Uterus (tissue), 2 donors: ENCODE measurements around the gene RFX8.

Experiments
- POLR2A ChIP-seq, 2 donors: fragments of 450-650 bp; IDR thresholded peaks; one replicate each; pipeline ENCODE4 v1.6.1; 2016; ENCODE audit warnings: antibody characterized with exemption in 2 of 2, mild to moderate bottlenecking in 1 of 2, moderate library complexity in 1 of 2
- TF ChIP-seq, protein P1 (sequence below), 4 experiments: fragments of 200-600 bp in 2 of 4; fragments of 450-650 bp in 2 of 4; sonication (generic) in 2 of 4; IDR thresholded peaks; one replicate each; pipeline ENCODE4 v1.5.1; 2016 to 2019; ENCODE audit warnings: antibody characterized with exemption in 4 of 4, mild to moderate bottlenecking in 2 of 4, moderate library complexity in 1 of 4

DNA sequence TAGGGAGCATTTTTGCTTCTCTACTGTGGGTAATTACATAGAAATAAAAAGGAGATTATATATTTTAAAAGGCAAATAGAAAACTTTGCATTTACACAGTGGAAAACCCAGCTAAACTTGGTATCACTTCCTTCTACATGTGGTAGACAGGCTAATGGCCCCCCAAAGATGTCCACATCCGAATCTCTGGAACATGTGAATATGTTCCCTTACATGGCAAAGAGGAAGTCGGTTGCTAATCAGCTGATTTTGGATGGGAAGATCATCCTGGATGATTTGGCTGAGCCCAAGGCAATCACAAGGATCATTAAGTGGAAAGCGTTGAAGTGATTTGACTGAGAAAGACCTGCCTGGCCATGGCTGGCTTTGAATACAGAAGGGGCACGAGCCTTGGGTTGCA lies 113.8 kb downstream of the RFX8 start:
- TF ChIP-seq POLR2A (IDR thresholded peaks at IDR 0.05): no peak
- TF ChIP-seq, protein P1, sequence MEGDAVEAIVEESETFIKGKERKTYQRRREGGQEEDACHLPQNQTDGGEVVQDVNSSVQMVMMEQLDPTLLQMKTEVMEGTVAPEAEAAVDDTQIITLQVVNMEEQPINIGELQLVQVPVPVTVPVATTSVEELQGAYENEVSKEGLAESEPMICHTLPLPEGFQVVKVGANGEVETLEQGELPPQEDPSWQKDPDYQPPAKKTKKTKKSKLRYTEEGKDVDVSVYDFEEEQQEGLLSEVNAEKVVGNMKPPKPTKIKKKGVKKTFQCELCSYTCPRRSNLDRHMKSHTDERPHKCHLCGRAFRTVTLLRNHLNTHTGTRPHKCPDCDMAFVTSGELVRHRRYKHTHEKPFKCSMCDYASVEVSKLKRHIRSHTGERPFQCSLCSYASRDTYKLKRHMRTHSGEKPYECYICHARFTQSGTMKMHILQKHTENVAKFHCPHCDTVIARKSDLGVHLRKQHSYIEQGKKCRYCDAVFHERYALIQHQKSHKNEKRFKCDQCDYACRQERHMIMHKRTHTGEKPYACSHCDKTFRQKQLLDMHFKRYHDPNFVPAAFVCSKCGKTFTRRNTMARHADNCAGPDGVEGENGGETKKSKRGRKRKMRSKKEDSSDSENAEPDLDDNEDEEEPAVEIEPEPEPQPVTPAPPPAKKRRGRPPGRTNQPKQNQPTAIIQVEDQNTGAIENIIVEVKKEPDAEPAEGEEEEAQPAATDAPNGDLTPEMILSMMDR (IDR thresholded peaks at IDR 0.05): no peak
